UCSD-AML1 (cell line): Measurements from ENCODE around the gene KCNIP1.
"Not testable (repeated sequence)": the region's sequence is repeated elsewhere in the genome, so short reads cannot be mapped to it uniquely, and the experiment has no call there.

Source experiments
- DNase-seq: peaks from one replicate; lab custom pipeline; 2025; ENCODE audit not compliant: unreplicated experiment; lab: John Stamatoyannopoulos, UW

KCNIP1 gene

GRCh38 chr5:170746075-170746960 lies 242.5 kb downstream of the KCNIP1 start:
- no peak for DNase-seq

- no peak for DNase-seq
These were observed 243.1 kb downstream of the KCNIP1 start for GRCh38 chr5:170746961-170747340.

GRCh38 chr5:170747357-170747756 lies 243.5 kb downstream of the KCNIP1 start:
- no peak for DNase-seq

- DNase-seq: no peak
These were observed 244.0 kb downstream of the KCNIP1 start for GRCh38 chr5:170747851-170748250.

GRCh38 chr5:170748951-170749471 lies 245.2 kb downstream of the KCNIP1 start:
- no peak for DNase-seq

- DNase-seq: no peak
These were observed 246.2 kb downstream of the KCNIP1 start for GRCh38 chr5:170749911-170750431.

- no peak for DNase-seq
These were observed 247.0 kb downstream of the KCNIP1 start for GRCh38 chr5:170750791-170751190.

GRCh38 chr5:170751631-170752030 lies 247.8 kb downstream of the KCNIP1 start:
- no peak for DNase-seq

GRCh38 chr5:170752257-170753215 lies 248.7 kb downstream of the KCNIP1 start:
- DNase-seq: no peak

GRCh38 chr5:170753311-170753710 lies 249.5 kb downstream of the KCNIP1 start:
- no peak for DNase-seq

GRCh38 chr5:170754508-170754907 lies 250.7 kb downstream of the KCNIP1 start:
- DNase-seq: not testable (repeated sequence)

- DNase-seq: no peak
These were observed 252.0 kb downstream of the KCNIP1 start for GRCh38 chr5:170755679-170756456.

- no peak for DNase-seq
These were observed 252.9 kb downstream of the KCNIP1 start for GRCh38 chr5:170756691-170757090.

GRCh38 chr5:170757182-170757601 lies 253.4 kb downstream of the KCNIP1 start:
- no peak for DNase-seq

- no peak for DNase-seq
These were observed 253.8 kb downstream of the KCNIP1 start for GRCh38 chr5:170757669-170758068.

- no peak for DNase-seq
These were observed 254.7 kb downstream of the KCNIP1 start for GRCh38 chr5:170758481-170758880.

- no peak for DNase-seq
These were observed 256.3 kb downstream of the KCNIP1 start for GRCh38 chr5:170760113-170760512.

GRCh38 chr5:170761048-170761707 lies 257.4 kb downstream of the KCNIP1 start:
- DNase-seq: no peak

- DNase-seq: no peak
These were observed 257.9 kb downstream of the KCNIP1 start for GRCh38 chr5:170761708-170762066.

- DNase-seq: not testable (repeated sequence)
These were observed 258.5 kb downstream of the KCNIP1 start for GRCh38 chr5:170762298-170762697.
